ENCODE results near the gene EFNB2. TPM values are rescaled to one million over a fixed set of nuclear protein-coding genes. Genes with fewer than 3 reads are reported as not detected.

Gene EFNB2
- total and polyA plus RNA-seq, 11 donors = 7.3 to 20.2 (median 12.7) TPM

- TF ChIP-seq CTCF (IDR thresholded peaks at IDR 0.05) (no peak), POLR2A (IDR thresholded peaks at IDR 0.05) (no peak)
- H3K36me3 ChIP-seq = no peaks in the 10 kb centered on the region
- intact Hi-C loops (cut with DNase I) = loop anchor here in 5 of 10 donors (10.0 kb wide), 4 partner anchors 442 to 1952 kb away; no protein-coding TSS in a partner anchor
- peak overlapping the region in 1 of 12 donors; percentile 74 for H3K4me3 ChIP-seq
- DNase-seq (no peak), ATAC-seq (no peak)
- H3K27me3 ChIP-seq = peaks cover 0 to 11% (median 0%) of the 10 kb centered on the region in 9 donors
- 88 to 90% (median 89%) methylated on average over 8 of the region's 8 CpGs for WGBS, 4 donors
- H3K4me1 ChIP-seq = peaks cover 0 to 36% (median 6%) of the 10 kb centered on the region in 12 donors
- no peak overlapping the region for H3K27ac ChIP-seq
- no peaks in the 10 kb centered on the region for H3K9me3 ChIP-seq
Observed at GRCh38 chr13:106526738-106527444, 8.6 kb downstream of the EFNB2 start.

GRCh38 chr13:106525865-106526264 lies 9.6 kb downstream of the EFNB2 start:
- intact Hi-C loops (cut with DNase I) = loop anchor here in 5 of 10 donors (10.0 kb wide), 4 partner anchors 441 to 1951 kb away; no protein-coding TSS in a partner anchor
- peaks cover 0 to 36% (median 5%) of the 10 kb centered on the region in 12 donors for H3K4me1 ChIP-seq
- no peaks in the 10 kb centered on the region for H3K36me3 ChIP-seq
- H3K27me3 ChIP-seq = peaks cover 0 to 1% (median 0%) of the 10 kb centered on the region in 9 donors
- H3K4me3 ChIP-seq = peak overlapping the region in 2 of 12 donors; percentile 8 to 10
- no peak overlapping the region for H3K27ac ChIP-seq
- DNase-seq (no peak), ATAC-seq (no peak)
- no peak for TF ChIP-seq CTCF (IDR thresholded peaks at IDR 0.05)
- TF ChIP-seq POLR2A (IDR thresholded peaks at IDR 0.05) = no peak
- WGBS, 4 donors = 85 to 89% (median 87%) methylated on average over 3 of the region's 3 CpGs
- H3K9me3 ChIP-seq = no peaks in the 10 kb centered on the region

- no peaks in the 10 kb centered on the region for H3K36me3 ChIP-seq
- no peak overlapping the region for H3K4me3 ChIP-seq
- WGBS, 4 donors = 72 to 80% (median 78%) methylated on average over 2 of the region's 2 CpGs
- H3K4me1 ChIP-seq = peaks cover 0 to 46% (median 5%) of the 10 kb centered on the region in 12 donors
- no peak for DNase-seq
- H3K27ac ChIP-seq = no peak overlapping the region
- no peaks in the 10 kb centered on the region for H3K9me3 ChIP-seq
- ATAC-seq = no peak
- intact Hi-C loops (cut with DNase I) = loop anchor here in 6 of 10 donors (5.0 to 10.0 kb wide), 6 partner anchors 437 to 1949 kb away; no protein-coding TSS in a partner anchor
- H3K27me3 ChIP-seq = no peaks in the 10 kb centered on the region
- TF ChIP-seq CTCF (IDR thresholded peaks at IDR 0.05) (no peak), POLR2A (IDR thresholded peaks at IDR 0.05) (no peak)
Observed at GRCh38 chr13:106524108-106524507, 11.4 kb downstream of the EFNB2 start.

GRCh38 chr13:106523576-106523975 lies 11.9 kb downstream of the EFNB2 start:
- TF ChIP-seq CTCF (IDR thresholded peaks at IDR 0.05) = no peak
- TF ChIP-seq POLR2A (IDR thresholded peaks at IDR 0.05) = no peak
- peak in 1 of 5 donors; percentile 26 for DNase-seq
- Histone ChIP-seq H3K27ac (peak overlapping the region in 1 of 12 donors; percentile 33), H3K27me3 (no peaks in the 10 kb centered on the region), H3K9me3 (no peaks in the 10 kb centered on the region), H3K4me3 (peak overlapping the region in 1 of 12 donors; percentile 8), H3K4me1 (peaks cover 0 to 43% (median 5%) of the 10 kb centered on the region in 12 donors), H3K36me3 (no peaks in the 10 kb centered on the region)
- ATAC-seq = no peak
- intact Hi-C loops (cut with DNase I) = loop anchor here in 6 of 10 donors (5.0 to 10.0 kb wide), 6 partner anchors 436 to 1949 kb away; no protein-coding TSS in a partner anchor
- 32 to 55% (median 53%) methylated on average over 3 of the region's 3 CpGs for WGBS, 4 donors
